ENCODE results near the gene TARM1.
A peak's percentile ranks its signal among the peaks of the same experiment; 100 is the strongest.

Gene TARM1

GRCh38 chr19:54029930-54030490, 51.2 kb downstream of the TARM1 start:
- peak; percentile 91 for DNase-seq

GRCh38 chr19:54029301-54029700, 51.9 kb downstream of the TARM1 start:
- no peak for DNase-seq

- DNase-seq, result no peak
These were observed 54.5 kb downstream of the TARM1 start for GRCh38 chr19:54026656-54027055.

- DNase-seq, result no peak
These were observed 56.5 kb downstream of the TARM1 start for GRCh38 chr19:54024660-54025059.

GRCh38 chr19:54023191-54023590, 58.0 kb downstream of the TARM1 start:
- DNase-seq, result no peak

GRCh38 chr19:54021932-54022331, 59.2 kb downstream of the TARM1 start:
- DNase-seq, result no peak

GRCh38 chr19:54021363-54021762, 59.8 kb downstream of the TARM1 start:
- DNase-seq, result no peak
